Hematopoietic multipotent progenitor cell treated with erythropoietin and hydrocortisone succinate and interleukin-3 and kit ligand, for 4 days (in vitro differentiated cells): ENCODE data around the gene TRIM24.

ENCODE experiments used
- DNase-seq: peaks from one replicate; pipeline ENCODE4 v3.0.0-alpha.2; 2015

TRIM24 gene

DNA sequence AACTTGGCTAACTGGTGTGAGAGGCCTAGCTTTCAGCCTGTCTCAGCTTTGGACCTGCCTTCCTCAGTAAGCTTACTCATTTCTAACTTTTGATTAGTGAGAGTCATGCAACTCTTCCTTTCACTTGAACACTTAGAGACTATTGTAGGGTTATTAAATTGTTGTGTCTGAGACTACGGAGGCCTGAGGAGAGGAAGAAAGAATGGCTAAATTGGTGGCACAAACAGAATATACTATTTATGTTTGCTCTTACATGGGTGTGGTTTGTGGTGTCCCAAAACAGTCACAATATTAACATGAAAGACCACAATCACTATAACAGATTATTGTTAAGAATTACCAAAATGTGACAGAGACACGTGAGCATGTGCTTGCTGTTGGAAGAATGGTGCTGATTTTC lies 82.1 kb downstream of the TRIM24 start:
- DNase-seq, result no peak

DNA sequence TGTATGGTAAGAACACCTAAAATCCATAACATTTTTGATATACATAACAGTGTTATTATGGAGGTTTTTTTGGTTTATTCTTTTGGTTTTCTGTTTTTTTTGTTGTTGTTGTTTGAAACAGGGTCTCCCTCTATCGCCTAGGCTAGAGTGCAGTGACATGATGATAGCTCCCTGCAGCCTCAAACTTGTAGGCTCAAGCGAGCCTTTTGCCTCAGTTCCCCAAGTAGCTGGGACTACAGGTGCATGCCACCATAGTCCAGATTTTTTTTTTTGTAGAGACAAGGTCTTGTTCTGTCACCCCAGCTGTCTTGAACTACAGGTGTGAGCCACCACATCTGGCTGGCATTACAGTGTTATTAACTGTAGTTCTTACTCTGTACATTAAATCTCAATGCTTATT lies 83.7 kb downstream of the TRIM24 start:
- DNase-seq, result no peak

DNA sequence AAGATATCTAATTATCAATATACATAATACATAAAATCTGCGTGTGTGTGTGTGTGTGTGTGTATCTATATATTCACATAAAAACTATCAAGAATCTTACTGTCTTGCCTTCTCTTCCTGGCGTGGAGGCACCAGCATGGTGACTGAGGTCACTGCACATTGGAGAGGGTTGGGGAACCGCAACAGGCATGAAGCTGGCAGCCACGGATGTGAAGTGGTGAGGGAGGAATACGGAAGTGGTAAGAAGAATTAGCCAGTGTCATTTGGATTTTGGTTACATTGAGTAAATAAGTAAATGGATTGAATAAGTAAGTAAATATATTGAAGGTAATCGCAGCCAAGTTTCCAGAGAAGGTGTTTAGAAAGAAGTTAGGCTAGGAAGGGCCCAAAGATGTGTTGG lies 85.1 kb downstream of the TRIM24 start:
- no peak for DNase-seq

DNA sequence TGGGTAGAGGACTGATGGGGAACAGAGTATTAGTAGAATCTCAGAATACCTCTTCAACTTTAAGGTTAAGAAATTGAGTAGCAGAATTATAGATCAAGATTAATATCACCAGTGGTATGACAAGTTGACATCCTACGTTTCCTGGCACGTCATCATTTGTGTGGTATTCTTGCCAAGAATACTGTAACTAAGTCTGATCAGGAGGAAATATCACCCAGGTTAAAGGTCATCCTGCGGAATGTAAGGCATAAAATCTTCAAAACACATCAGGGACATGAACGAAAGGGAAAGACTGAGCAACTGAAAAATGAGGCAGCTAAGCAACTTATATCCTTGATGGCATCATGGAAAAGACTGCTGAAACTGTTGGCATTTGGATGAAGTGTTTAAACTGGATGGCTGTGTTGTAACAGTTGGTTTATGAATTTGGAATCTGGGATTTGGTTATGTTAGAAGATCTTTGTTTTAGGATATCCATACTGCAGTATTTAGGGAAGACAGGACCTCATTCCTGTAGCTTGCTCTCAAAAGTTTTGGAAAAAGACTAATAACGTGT lies 86.1 kb downstream of the TRIM24 start:
- no peak for DNase-seq

DNA sequence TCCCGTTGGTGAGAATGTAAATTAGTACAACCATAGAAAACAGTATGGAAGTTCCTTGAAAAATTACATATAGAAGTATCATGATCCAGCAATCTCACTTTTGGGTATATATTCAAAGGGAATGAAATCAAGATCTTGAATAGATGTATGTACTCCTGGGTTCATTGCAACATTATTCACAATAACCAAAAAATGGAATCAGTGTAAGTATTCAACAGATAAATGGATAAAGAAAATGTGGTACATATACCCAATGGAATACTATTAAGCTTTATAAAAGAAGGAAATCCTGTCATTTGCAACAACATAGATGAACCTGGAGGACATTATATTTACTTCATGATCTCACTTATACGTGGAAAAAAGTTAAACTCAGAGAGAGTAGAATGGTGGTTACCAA lies 86.8 kb downstream of the TRIM24 start:
- DNase-seq, result no peak

DNA sequence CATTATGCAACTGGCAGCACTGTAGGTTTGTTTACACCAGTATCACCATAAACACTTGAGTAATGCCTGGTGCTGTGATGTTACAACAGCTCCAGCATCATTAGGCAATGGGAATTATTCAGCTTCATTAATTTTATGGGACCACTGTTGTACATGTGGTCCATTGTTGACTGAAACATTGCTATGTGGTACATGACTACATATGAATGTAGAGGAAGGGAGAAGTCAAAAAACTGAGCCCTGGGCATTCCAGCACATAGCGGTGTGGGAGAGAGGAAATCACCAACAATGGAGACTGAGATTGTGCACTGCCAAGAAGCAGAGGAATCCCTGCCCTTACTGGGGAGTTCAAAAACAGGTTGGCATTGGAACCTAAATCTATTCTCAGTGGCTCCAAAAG lies 89.0 kb downstream of the TRIM24 start:
- no peak for DNase-seq

DNA sequence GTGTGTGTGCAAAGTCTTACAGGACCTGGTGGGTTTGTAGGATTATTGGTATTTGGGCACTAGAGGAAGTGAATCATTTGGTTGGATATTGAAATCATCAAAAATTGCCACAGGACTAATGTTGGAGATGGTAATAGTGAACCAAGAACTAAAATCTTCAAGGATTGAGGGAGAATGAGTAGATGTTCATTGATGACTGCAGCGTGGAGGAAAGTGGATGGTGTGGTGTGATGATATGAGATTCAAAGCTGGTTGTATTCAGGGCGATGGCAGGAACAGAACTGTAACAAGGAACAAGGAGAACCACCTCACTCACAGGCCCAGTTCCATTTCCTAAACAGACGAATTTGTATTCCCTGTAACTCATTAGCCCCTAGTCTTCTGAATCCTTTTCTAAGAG lies 90.3 kb downstream of the TRIM24 start:
- DNase-seq, result no peak

DNA sequence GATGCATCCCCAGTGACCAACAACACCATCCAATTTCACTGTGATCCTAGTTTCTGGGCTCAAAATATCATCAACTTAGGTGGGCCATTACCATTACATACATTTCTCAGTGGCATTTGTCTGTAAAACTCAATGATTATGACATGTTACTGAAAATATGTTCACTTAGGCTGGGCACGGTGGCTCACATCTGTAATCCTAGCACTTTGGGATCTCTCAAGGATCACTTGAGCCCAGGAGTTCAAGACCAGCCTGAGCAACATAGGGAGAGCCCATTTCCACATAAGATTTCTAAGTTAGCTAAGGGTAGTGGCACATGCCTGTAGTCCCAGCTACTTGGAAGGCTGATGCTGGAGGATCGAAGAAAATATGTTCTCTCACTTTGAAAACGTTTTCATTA lies 91.0 kb downstream of the TRIM24 start:
- no peak for DNase-seq

DNA sequence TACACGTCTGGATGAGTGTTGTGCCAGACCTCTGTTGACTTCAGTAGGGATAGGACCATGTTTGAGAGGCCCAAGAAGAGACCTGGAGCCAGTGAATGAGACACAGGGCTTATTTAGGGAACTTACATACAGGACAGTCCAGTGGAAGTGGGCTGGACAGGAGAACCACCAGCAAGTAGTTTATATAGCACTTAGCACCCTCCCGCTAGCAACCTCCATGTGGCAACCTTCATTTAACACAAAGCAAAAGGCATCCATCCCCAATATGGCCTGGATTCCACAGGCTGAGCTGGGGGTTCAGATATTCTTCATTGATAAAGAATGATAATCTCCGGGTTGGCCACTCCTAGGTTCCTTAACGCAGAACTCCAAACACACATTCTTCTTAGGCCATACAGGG lies 93.7 kb downstream of the TRIM24 start:
- DNase-seq, result no peak

DNA sequence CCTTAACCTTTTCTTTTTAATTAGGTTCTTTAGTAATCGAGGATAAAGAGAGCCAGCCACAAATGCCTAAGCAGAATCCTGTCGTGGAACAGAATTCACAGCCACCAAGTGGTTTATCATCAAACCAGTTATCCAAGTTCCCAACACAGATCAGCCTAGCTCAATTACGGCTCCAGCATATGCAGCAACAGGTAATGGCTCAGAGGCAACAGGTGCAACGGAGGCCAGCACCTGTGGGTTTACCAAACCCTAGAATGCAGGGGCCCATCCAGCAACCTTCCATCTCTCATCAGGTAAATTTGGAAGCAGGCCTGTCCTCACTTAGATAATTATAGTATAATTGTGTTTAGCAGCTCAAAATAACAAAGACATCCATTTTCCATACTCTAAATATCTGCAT lies 94.6 kb downstream of the TRIM24 start:
- DNase-seq, result no peak

DNA sequence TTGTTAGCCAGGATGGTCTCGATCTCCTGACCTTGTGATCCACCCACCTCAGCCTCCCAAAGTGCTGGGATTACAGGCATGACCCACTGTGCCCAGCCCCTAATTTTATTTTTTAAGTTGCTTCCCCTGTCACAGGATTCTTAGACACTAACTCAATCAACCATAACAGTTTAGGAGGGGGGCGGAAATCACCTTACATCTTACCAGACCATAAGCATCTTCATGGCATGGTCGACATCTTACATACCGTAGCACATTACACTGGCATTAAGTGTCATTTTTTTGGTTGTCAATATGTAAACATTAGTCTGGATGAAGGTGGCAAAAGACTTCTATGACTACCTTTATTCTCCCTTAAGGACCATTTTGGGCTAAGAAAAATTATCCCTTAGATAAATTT lies 95.6 kb downstream of the TRIM24 start:
- no peak for DNase-seq

DNA sequence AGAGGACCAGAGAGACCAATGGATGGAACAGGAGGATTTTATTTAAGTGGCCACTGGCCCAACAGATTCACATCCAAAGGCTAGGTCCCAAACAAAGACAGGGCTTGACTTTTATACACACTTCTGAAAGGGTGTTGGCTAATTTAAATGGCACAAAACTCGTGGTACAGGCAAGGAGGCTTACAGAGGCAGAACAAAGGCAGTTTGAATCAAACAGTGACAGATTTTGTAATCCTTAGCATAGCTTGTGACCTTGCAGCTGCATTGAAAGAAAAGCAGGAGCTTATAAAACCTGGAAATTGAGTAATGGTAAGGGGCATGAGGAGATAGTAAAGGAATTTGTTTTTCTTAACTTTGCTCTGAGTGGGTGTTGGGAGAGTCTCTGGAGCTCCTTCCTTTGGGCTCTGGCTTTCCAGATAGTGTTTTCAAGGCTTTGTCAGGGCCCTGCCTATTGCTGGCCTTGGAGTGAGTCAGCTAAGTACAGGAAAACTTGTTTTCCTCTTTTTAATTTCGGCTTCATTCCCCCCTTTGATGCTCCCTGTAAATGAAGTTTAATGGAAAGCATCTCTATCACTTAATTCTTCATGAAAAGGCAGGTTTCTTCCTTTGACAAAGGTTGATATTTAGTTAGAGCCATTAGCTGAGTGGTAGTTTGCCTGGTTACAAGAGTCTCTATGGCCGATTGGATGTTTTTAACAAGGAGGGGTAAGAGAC lies 96.9 kb downstream of the TRIM24 start:
- peak; percentile 17 for DNase-seq

DNA sequence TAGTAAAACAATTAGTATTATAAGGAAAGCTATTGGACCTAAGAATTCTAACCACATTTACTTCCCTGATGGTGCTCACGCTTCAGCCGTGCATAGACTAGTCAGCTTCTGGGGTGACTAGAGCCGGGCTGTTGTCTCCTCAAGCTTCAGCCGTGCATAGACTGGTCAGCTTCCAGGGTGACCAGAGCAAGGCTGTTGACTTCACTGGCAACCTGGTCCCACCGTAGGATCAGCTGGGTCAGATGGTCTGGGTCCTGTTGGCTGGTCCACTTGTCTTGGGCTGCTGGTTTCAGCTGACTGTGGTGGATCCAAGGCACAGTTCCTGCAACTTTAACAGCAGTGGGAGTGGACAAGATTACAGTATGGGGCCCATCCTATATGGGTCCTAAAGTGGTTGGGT lies 99.4 kb downstream of the TRIM24 start:
- DNase-seq, result no peak

DNA sequence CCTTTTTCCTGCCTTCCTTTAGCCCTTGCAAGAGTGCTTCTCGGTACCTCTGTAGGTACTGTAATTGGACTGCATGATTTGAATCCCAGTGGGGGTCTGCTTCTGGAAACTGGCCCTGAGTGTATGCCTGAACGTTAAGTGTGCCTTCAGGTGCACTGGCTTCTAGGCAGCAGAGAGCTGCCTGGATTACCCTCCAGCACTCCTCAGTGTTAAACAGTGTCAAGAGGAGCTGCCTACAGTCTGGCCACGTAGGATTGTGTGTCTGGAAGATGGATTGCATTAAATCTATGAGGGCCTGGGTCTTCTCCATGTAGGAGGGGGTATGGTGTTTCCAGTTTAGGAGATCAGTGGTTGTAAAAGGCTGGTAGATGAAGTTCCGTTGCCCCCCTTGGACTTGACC lies 103.7 kb downstream of the TRIM24 start:
- no peak for DNase-seq

DNA sequence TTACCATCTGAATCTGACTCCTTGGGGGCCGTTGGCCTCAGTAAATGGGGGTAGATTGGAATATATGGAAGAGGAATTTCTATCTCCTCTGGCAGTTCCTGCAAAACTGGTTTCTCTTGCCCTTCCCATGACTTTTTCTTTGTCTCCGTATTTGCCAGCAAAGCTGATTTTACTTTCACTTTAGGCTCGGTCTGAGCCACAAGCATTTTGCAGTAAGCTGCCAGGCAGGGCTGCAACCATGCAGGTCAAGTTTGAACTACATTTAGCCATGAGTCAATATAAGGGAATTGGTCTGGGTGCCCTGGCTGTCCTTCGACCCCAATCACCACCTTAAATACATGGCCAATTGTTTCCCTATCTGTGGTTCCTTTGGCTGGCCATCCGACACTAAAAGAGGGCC lies 104.3 kb downstream of the TRIM24 start:
- DNase-seq, result no peak

DNA sequence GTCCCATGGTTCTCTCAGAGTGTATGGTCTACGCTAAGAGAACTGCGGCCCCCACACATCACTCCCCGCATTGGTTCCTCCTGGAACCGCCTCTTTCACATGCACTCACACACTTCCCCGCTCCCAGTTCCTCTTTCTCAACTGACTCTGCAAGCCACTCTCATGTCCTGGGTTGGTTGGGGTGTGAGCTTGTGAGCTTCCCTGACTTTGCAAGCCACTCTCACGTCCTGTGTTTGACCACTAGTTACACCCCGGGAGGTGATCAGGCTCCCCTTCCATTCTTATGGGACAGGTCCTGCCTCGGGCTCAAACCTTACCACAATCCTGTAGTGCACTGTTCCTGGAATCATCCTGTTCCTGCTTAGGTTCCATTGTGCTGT lies 105.0 kb downstream of the TRIM24 start:
- DNase-seq, result peak; percentile 36

DNA sequence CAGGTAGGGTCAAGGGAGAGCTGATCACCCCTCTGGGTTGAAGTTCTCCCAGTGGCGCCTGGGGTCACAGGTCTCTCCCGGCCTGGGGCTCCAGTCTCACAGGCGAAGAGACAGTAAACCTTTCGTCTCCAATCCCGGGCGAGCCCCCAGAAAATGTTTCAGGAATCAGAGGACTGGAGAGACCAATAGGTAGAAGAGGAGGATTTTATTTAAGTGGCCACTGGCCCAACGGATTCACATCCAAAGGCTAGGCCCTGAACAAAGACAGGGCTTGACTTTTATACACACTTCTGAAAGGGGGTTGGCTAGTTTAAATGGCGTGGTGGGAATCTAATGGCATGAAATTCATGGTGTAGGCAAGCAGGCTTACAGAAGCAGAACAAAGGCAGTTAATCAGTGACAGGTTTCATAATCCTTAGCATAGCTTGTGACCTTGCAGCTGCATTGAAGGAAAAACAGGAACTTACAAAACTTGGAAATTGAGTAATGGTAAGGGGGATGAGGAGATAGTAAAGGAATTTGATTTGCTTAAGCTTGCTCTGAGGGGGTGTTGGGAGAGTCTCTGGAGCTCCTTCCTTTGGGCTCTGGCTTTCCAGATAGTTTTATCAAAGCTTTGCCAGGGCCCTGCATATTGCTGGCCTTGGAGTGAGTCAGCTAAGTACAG lies 105.5 kb downstream of the TRIM24 start:
- peak; percentile 65 for DNase-seq

DNA sequence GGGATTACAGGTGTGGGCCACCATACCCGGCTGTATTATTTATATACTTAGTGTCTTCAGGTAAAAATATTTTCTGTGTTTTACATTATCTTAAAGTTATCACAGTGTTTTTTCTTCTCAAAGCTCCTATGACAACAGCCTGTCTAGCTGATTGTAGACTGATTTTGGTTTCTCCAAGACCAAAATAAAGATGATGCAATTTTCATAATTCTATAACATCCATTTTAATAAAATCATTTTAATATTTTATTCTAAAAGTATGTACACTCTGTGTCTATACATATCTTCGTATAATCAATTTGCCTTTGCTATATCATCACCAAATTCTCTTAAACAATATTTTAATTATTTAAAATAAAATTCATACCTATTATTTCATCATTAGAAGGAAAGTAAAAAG lies 108.6 kb downstream of the TRIM24 start:
- DNase-seq, result no peak

DNA sequence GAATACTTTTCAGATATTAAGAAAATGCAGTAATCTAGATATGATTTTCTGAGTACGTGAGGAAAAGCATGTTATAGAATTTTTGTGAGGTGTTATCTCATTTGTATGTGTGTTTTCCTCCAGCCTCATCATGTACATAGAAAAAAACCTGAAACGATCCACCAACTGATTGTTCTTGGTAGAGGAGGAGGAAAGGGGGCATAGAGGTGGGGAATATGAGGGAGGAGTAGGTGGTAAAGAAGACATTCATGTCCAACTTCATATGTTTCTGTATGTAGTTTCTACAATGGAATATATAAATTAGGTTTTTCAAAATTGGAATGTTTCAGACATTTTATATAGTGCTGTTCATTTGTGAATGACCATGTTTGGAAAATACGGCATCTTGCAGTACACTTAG lies 109.4 kb downstream of the TRIM24 start:
- DNase-seq, result no peak

DNA sequence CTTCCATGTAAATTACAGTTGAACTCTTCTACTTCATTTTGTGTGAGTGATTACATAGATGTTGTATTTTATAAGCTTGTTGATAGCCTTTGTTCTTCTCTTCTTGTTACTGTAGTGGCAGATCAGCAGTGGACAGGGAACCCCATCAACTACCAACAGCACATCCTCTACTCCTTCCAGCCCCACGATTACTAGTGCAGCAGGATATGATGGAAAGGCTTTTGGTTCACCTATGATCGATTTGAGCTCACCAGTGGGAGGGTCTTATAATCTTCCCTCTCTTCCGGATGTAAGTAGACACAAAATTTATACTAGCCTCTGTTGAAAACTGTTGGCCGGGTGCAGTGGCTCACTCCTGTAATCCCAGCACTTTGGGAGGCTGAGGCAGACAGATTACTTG lies 110.7 kb downstream of the TRIM24 start:
- DNase-seq, result no peak

DNA sequence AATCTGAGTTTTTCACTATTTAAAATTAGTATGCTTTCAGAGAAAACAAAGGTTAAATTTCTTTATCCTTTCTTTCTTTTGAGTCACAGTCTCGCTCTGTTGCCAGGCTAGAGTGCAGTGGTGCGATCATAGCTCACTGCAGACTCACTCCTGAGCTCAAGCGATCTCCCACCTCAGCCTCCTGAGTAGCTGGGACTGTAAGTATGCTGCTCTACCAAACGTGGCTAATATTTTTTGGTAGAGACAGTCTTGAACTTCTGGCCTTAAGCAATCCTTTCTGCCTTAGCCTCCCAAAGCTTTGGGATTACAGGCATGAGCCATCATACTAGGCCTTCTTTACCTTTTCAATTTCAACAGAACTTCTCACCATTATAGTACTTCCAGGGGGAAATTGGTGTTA lies 113.7 kb downstream of the TRIM24 start:
- DNase-seq, result no peak

DNA sequence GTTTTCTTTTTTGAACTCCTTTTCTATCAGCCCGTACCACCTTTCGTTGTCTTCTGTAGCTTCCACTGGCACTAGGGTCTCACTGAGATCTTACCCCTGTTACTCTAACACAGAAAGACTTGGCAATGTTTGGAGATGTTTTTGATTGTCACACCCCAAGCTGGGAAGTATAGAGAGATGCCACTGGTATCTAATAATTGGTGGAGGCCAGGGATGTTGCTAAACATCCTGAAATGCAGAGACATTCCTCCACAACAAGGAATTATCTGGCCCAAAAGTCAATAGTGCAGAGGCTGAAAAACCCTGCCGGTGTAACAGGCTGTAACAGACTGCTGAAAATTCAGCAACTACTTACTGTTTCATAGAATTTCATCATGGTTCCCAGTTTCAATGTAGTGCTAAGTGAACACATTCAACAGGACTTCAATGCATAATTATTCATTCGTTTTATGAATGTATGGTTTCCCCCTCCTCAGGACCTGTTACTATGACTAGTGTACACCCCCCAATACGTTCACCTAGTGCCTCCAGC lies 115.9 kb downstream of the TRIM24 start:
- DNase-seq, result no peak

DNA sequence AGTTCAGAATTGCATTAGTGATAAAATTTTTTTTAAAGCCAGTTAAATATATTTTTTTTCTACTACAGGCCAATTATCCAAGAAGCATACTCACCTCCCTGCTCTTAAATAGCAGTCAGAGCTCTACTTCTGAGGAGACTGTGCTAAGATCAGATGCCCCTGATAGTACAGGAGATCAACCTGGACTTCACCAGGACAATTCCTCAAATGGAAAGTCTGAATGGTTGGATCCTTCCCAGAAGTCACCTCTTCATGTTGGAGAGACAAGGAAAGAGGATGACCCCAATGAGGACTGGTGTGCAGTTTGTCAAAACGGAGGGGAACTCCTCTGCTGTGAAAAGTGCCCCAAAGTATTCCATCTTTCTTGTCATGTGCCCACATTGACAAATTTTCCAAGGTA lies 119.1 kb downstream of the TRIM24 start:
- DNase-seq, result no peak

DNA sequence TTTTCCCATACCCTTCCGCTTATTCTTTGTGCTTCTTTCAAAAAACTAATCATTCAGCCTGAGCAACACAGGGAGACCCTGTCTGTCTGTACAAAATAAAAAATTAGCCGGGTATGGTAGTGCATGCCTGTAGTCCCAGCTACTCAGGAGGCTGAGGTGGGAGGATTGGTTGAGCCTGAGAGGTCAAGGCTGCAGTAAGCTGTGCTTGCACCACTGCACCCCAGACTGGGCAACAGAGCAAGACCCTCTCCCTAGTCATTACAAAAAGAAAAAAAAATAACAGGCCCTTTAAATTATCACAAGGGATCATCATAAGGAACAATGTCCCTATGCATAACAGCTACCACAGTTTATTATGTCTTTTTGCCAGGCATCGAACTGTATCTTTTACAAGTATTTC lies 119.6 kb downstream of the TRIM24 start:
- DNase-seq, result no peak

DNA sequence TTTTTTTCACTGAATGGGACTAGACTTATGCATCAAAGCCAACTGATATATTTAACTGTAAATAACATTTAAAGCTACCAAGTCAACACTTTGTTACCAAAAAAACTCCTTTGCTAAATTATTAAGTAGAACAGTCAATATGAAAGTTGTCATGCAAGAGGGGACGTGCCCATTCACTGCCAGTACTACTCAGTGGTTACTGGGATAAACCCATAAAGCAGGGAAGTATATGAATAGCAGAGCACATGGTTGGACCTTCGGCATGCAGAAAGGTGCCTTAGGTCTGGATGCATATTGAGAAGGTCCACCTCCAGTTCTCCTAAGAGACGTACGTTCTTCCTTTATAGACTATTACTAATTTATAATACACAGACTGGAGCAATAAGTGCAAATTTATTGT lies 121.0 kb downstream of the TRIM24 start:
- no peak for DNase-seq
